Measurements from ENCODE around the gene CHL1.

DNA sequence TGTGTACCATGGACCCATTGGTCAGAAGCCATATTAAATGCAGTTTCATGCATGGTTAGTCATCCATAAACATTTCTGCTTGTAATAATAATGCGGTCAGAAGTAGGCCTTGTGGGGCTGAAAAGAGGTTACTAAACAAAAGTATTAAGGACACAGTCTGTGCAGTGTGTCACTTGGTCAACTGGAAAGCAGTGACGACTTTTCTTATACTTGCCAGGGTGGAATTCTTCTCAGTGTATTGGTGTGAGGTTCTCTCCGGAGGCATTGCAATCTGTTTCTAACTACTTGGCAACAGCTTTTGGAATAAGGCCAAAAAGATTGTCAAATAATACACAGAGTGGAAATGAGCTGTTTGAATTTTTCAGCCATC is 46.8 kb downstream of the CHL1 start:
- TF ChIP-seq POLR2A (IDR thresholded peaks at IDR 0.05; ENCODE audit: low read length) (no peak), CTCF (IDR thresholded peaks at IDR 0.05) (no peak)

Data from A549 (cell line).